Adrenal gland (tissue), 5 donors: ENCODE results near the gene FAM20A.

Source experiments
- POLR2A ChIP-seq, 2 donors: fragments of 450-650 bp; IDR thresholded peaks; one replicate each; pipeline ENCODE4 v1.6.1; 2017; ENCODE audit warnings: antibody characterized with exemption in 2 of 2, mild to moderate bottlenecking in 2 of 2, moderate library complexity in 1 of 2
- TF ChIP-seq, protein P1 (sequence below), 6 experiments: fragments of 450-650 bp in 4 of 6; fragments of 200-600 bp in 2 of 6; sonication (generic) in 1 of 6; IDR thresholded peaks; 1 replicate in 5 of 6; 2 replicates in 1 of 6; pipeline versions ENCODE4 v1.5.1 to v1.8.0; 2016 to 2021; ENCODE audit warnings: antibody characterized with exemption in 6 of 6, mild to moderate bottlenecking in 2 of 6, moderate library complexity in 1 of 6
- donor health status: DM: no; HTN: no; CAD: no.

DNA sequence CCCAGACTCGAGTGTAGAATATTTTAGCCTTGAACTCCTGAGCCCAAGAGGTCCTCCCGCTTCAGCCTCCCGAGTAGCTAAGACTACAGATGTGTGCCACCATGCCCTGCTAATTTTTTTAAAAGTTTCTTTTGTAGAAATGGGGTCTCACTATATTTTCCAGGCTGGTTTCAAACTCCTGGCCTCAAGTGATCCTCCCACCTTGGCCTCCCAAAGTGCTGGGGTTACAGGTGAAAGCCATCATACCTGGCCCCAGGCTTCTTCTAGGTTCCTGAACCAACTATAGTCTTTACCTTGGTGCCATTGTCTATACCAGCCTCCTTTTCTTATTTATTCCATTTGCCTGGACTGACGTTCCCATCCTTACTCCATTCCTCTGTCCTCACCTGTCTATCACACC is 106.1 kb downstream of the FAM20A start:
- TF ChIP-seq POLR2A (IDR thresholded peaks at IDR 0.05), result no peak
- TF ChIP-seq, protein P1, sequence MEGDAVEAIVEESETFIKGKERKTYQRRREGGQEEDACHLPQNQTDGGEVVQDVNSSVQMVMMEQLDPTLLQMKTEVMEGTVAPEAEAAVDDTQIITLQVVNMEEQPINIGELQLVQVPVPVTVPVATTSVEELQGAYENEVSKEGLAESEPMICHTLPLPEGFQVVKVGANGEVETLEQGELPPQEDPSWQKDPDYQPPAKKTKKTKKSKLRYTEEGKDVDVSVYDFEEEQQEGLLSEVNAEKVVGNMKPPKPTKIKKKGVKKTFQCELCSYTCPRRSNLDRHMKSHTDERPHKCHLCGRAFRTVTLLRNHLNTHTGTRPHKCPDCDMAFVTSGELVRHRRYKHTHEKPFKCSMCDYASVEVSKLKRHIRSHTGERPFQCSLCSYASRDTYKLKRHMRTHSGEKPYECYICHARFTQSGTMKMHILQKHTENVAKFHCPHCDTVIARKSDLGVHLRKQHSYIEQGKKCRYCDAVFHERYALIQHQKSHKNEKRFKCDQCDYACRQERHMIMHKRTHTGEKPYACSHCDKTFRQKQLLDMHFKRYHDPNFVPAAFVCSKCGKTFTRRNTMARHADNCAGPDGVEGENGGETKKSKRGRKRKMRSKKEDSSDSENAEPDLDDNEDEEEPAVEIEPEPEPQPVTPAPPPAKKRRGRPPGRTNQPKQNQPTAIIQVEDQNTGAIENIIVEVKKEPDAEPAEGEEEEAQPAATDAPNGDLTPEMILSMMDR (IDR thresholded peaks at IDR 0.05), result no peak
